Kidney (tissue), 14 donors: ENCODE data around the gene PAX3. TPM values are rescaled to one million over a fixed set of nuclear protein-coding genes. Genes with fewer than 3 reads are reported as not detected.

Experiments
- DNase-seq, 5 donors: peaks; one replicate each; pipeline ENCODE4 v3.0.0-alpha.2; 2013 to 2020
- FAIRE-seq: peaks from 2 replicates; lab custom pipeline; 2012; peaks lifted over from hg19 to GRCh38; lab: Jason Lieb, UNC
- H3K27ac ChIP-seq, 2 donors: one replicate each; pipeline ENCODE4 v1.7.0; 2013; ENCODE audit warnings: low read depth in 2 of 2, low read length in 2 of 2, inconsistent platforms in 1 of 2
- H3K27me3 ChIP-seq: one replicate; pipeline ENCODE4 v1.7.1; 2013; ENCODE audit warnings: low read length, inconsistent platforms; ENCODE audit not compliant: control insufficient read depth, insufficient read depth
- H3K36me3 ChIP-seq, 3 donors: one replicate each; pipeline versions ENCODE4 v1.7.0 to v1.7.1; 2013; ENCODE audit warnings: low read length in 3 of 3, control low read depth in 1 of 3, inconsistent platforms in 1 of 3; ENCODE audit not compliant: insufficient read depth in 3 of 3, control insufficient read depth in 2 of 3
- H3K4me1 ChIP-seq, 3 donors: one replicate each; pipeline versions ENCODE4 v1.7.0 to v1.7.1; 2013; ENCODE audit warnings: low read length in 3 of 3, inconsistent platforms in 1 of 3, low read depth in 1 of 3; ENCODE audit not compliant: control insufficient read depth in 2 of 3, insufficient read depth in 2 of 3
- H3K4me3 ChIP-seq, 3 donors: one replicate each; pipeline versions ENCODE4 v1.7.0 to v1.8.1; 2013; ENCODE audit warnings: low read length in 3 of 3, control low read depth in 1 of 3, inconsistent platforms in 1 of 3
- H3K9ac ChIP-seq, 3 donors: one replicate each; pipeline versions ENCODE4 v1.7.0 to v1.7.1; 2013; ENCODE audit warnings: low read length in 3 of 3, control low read depth in 1 of 3, inconsistent platforms in 1 of 3
- H3K9me3 ChIP-seq, 3 donors: one replicate each; pipeline versions ENCODE4 v1.7.0 to v1.7.1; 2013; ENCODE audit warnings: low read length in 3 of 3, control low read depth in 1 of 3, inconsistent platforms in 1 of 3; ENCODE audit not compliant: control insufficient read depth in 2 of 3, insufficient read depth in 1 of 3
- CTCF ChIP-seq: IDR thresholded peaks from 3 replicates; pipeline ENCODE4 v1.5.1; 2012; ENCODE audit warnings: mild to moderate bottlenecking, moderate library complexity, borderline replicate concordance; ENCODE audit not compliant: insufficient read depth; ENCODE audit errors: extremely low read depth
- intact Hi-C: fragments of 100-400 bp; cut with DNase I; formaldehyde crosslinking; loops from one replicate; pipeline ENCODE4 v1.11.1; 2022
- polyA plus RNA-seq: library from polyadenylated mRNA; stranded (reverse); fragments of 350-450 nt; fragmentation: Illumina TruSeq; extraction: RNeasy Lipid Tissue Mini Kit (QIAGEN cat#74804); gene quantifications from one replicate; pipeline ENCODE4 v1.2.3, GENCODE V29; 2014; ENCODE audit warnings: low read depth, low replicate concordance; ENCODE audit not compliant: insufficient read depth
- total RNA-seq: library from RNA; stranded (reverse); fragmentation: NEBNext Ultra II Directional; extraction: Animal tissue kit (Norgen Biotek cat#: 25700); gene quantifications from one replicate; pipeline ENCODE4 v1.2.1, GENCODE V29; 2021
- donor health status: control.
- donor health status: control.
- donor health status: control.
- donor health status: control.
- donor health status: control.
- donor health status: DM: yes; HTN: yes; CAD: no.
- donor health status: Normal renal cell carcinoma (clear cell type).

PAX3 gene
- total and polyA plus RNA-seq, 2 donors from 2014 or later: not detected

- H3K27me3 ChIP-seq: peaks cover 86% of the 10 kb centered on the region
- no peaks in the 10 kb centered on the region for H3K36me3 ChIP-seq
- H3K9ac ChIP-seq: no peak overlapping the region
- FAIRE-seq: no peak
- no peaks in the 10 kb centered on the region for H3K9me3 ChIP-seq
- no peak for TF ChIP-seq CTCF
- no peak overlapping the region for H3K27ac ChIP-seq
- H3K4me3 ChIP-seq: peak overlapping the region in 2 of 3 donors; percentile 4 to 41
- intact Hi-C loops: no loop called here
- peak in 2 of 5 donors; percentile 34 to 64 for DNase-seq
- H3K4me1 ChIP-seq: peaks cover 0 to 4% (median 0%) of the 10 kb centered on the region in 3 donors
Measured at GRCh38 chr2:222295368-222296062, 3.3 kb downstream of the PAX3 start.

- Histone ChIP-seq H3K36me3 (no peaks in the 10 kb centered on the region), H3K4me3 (peak overlapping the region in 1 of 3 donors; percentile 41), H3K9me3 (no peaks in the 10 kb centered on the region), H3K9ac (no peak overlapping the region), H3K4me1 (peaks cover 0 to 4% (median 0%) of the 10 kb centered on the region in 3 donors), H3K27ac (no peak overlapping the region), H3K27me3 (peaks cover 86% of the 10 kb centered on the region)
- intact Hi-C loops: no loop called here
- DNase-seq: peak in 1 of 5 donors; percentile 18
- TF ChIP-seq CTCF: no peak
- no peak for FAIRE-seq
Measured at GRCh38 chr2:222294996-222295367, 3.8 kb downstream of the PAX3 start.

- Histone ChIP-seq H3K27me3 (peaks cover 87% of the 10 kb centered on the region), H3K4me3 (no peak overlapping the region), H3K9ac (no peak overlapping the region), H3K4me1 (peaks cover 0 to 4% (median 0%) of the 10 kb centered on the region in 3 donors), H3K27ac (no peak overlapping the region), H3K36me3 (no peaks in the 10 kb centered on the region), H3K9me3 (no peaks in the 10 kb centered on the region)
- intact Hi-C loops: no loop called here
- TF ChIP-seq CTCF: no peak
- no peak for DNase-seq
- no peak for FAIRE-seq
Measured at GRCh38 chr2:222293660-222294630, 4.9 kb downstream of the PAX3 start.
